Measurements from ENCODE around the gene CXorf58. TPM values are rescaled to one million over a fixed set of nuclear protein-coding genes. Genes with fewer than 3 reads are reported as not detected.

CXorf58 gene
- polyA plus RNA-seq, 1 donor = 0.13 TPM

- DNase-seq = peak in 1 of 2 donors; percentile 45
- Histone ChIP-seq H3K9me3 (ENCODE audit: control insufficient read depth, low read depth, low read length) (no peaks in the 10 kb centered on the region), H3K27ac (ENCODE audit: low read length) (peak overlapping the region; percentile 72), H3K27me3 (ENCODE audit: control insufficient read depth, insufficient read depth, low read length) (no peaks in the 10 kb centered on the region), H3K4me3 (ENCODE audit: low read length) (no peak overlapping the region), H3K4me1 (ENCODE audit: control insufficient read depth, insufficient read depth, low read length) (peaks cover 24% of the 10 kb centered on the region), H3K36me3 (ENCODE audit: control insufficient read depth, insufficient read depth, low read length) (no peaks in the 10 kb centered on the region)
- WGBS (ENCODE audit: insufficient coverage, low lambda C conversion rate) = no CpG with 5 or more reads among the region's 12 CpGs
These were observed 7.5 kb upstream of the CXorf58 start for GRCh38 chrX:23900220-23900797.

GRCh38 chrX:23901060-23901459, 6.7 kb upstream of the CXorf58 start:
- Histone ChIP-seq H3K9me3 (ENCODE audit: control insufficient read depth, low read depth, low read length) (no peaks in the 10 kb centered on the region), H3K36me3 (ENCODE audit: control insufficient read depth, insufficient read depth, low read length) (no peaks in the 10 kb centered on the region), H3K4me3 (ENCODE audit: low read length) (no peak overlapping the region), H3K4me1 (ENCODE audit: control insufficient read depth, insufficient read depth, low read length) (peaks cover 26% of the 10 kb centered on the region), H3K27ac (ENCODE audit: low read length) (peak overlapping the region; percentile 79), H3K27me3 (ENCODE audit: control insufficient read depth, insufficient read depth, low read length) (no peaks in the 10 kb centered on the region)
- WGBS (ENCODE audit: insufficient coverage, low lambda C conversion rate) = no CpG with 5 or more reads among the region's 3 CpGs
- peak in 1 of 2 donors; percentile 51 for DNase-seq

- H3K27me3 ChIP-seq (ENCODE audit: control insufficient read depth, insufficient read depth, low read length) = no peaks in the 10 kb centered on the region
- H3K27ac ChIP-seq (ENCODE audit: low read length) = peak overlapping the region; percentile 79
- no peaks in the 10 kb centered on the region for H3K36me3 ChIP-seq (ENCODE audit: control insufficient read depth, insufficient read depth, low read length)
- H3K9me3 ChIP-seq (ENCODE audit: control insufficient read depth, low read depth, low read length) = no peaks in the 10 kb centered on the region
- WGBS (ENCODE audit: insufficient coverage, low lambda C conversion rate) = no CpG with 5 or more reads among the region's 1 CpG
- DNase-seq = peak; percentile 58 to 74
- H3K4me1 ChIP-seq (ENCODE audit: control insufficient read depth, insufficient read depth, low read length) = peaks cover 32% of the 10 kb centered on the region
- peak overlapping the region; percentile 11 for H3K4me3 ChIP-seq (ENCODE audit: low read length)
These were observed 6.0 kb upstream of the CXorf58 start for GRCh38 chrX:23901805-23902204.

DNA sequence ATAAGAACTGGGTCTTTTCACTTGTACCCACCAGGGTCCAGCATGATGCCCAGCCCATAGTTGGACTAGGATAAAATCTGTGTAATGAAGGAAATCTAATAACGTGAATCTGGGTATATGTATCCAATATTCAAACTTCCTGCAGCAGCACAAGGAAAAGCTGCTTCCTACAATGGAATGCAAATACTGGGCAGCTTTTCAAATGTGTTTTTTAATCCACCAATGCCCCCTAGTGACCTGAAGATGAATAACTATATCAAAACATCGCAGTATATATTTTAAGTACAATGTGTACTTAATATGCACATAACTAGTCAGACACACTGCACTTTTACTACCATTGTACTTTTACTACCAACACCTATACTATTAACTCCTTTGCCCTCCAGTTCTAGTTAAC, 5.4 kb upstream of the CXorf58 start:
- peak in 1 of 2 donors; percentile 56 for DNase-seq
- 0% methylated on average over 2 of the region's 2 CpGs for WGBS (ENCODE audit: insufficient coverage, low lambda C conversion rate)
- Histone ChIP-seq H3K4me3 (ENCODE audit: low read length) (peak overlapping the region; percentile 11), H3K36me3 (ENCODE audit: control insufficient read depth, insufficient read depth, low read length) (no peaks in the 10 kb centered on the region), H3K4me1 (ENCODE audit: control insufficient read depth, insufficient read depth, low read length) (peaks cover 32% of the 10 kb centered on the region), H3K27ac (ENCODE audit: low read length) (peak overlapping the region; percentile 79), H3K27me3 (ENCODE audit: control insufficient read depth, insufficient read depth, low read length) (no peaks in the 10 kb centered on the region), H3K9me3 (ENCODE audit: control insufficient read depth, low read depth, low read length) (no peaks in the 10 kb centered on the region)

GRCh38 chrX:23904096-23904495, 3.7 kb upstream of the CXorf58 start:
- DNase-seq = no peak
- H3K27me3 ChIP-seq (ENCODE audit: control insufficient read depth, insufficient read depth, low read length) = no peaks in the 10 kb centered on the region
- H3K36me3 ChIP-seq (ENCODE audit: control insufficient read depth, insufficient read depth, low read length) = no peaks in the 10 kb centered on the region
- no CpG with 5 or more reads among the region's 2 CpGs for WGBS (ENCODE audit: insufficient coverage, low lambda C conversion rate)
- peaks cover 26% of the 10 kb centered on the region for H3K4me1 ChIP-seq (ENCODE audit: control insufficient read depth, insufficient read depth, low read length)
- H3K27ac ChIP-seq (ENCODE audit: low read length) = no peak overlapping the region
- no peaks in the 10 kb centered on the region for H3K9me3 ChIP-seq (ENCODE audit: control insufficient read depth, low read depth, low read length)
- H3K4me3 ChIP-seq (ENCODE audit: low read length) = no peak overlapping the region

GRCh38 chrX:23907111-23907497, 702 bp upstream of the CXorf58 start:
- no CpG with 5 or more reads among the region's 12 CpGs for WGBS (ENCODE audit: insufficient coverage, low lambda C conversion rate)
- no peak for DNase-seq
- Histone ChIP-seq H3K36me3 (ENCODE audit: control insufficient read depth, insufficient read depth, low read length) (no peaks in the 10 kb centered on the region), H3K27ac (ENCODE audit: low read length) (peak overlapping the region; percentile 95), H3K4me3 (ENCODE audit: low read length) (peak overlapping the region; percentile 51), H3K27me3 (ENCODE audit: control insufficient read depth, insufficient read depth, low read length) (no peaks in the 10 kb centered on the region), H3K4me1 (ENCODE audit: control insufficient read depth, insufficient read depth, low read length) (peaks cover 13% of the 10 kb centered on the region), H3K9me3 (ENCODE audit: control insufficient read depth, low read depth, low read length) (no peaks in the 10 kb centered on the region)

DNA sequence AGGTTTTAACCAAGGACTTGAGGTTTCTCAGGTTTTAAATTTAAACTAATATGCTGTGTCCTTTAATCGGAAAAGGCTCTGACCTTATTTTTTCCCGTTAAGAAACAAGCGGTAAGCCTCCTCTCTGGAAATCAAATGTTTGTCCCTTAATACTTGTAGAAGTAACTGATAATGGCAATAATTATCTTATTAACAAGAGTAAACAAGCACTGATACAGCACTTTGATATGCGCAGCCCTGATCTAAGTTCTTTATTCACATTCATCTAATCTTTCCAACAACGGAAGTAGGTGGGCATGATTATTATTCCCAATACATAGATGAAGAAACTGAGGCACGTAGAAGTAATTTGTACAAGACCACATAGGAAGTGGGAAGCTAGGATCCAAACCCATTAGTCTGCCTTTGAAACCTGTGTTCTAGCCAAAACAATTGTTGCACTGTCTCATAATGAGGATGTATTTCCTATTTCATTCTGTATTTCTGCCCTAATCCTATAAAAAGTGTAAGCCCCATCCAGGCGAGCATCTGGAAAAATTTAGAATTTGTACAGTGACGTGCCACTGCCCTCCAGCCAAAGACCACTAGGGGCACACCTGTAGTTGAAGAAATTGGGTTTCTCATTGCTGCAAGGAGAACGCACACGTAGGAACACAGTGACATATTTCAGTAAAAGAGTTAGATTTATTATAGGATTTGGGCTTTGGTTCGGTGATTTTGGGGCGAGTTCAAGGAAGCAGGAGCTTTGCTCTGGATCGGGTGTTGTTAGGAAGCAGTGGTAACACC, 606 bp downstream of the CXorf58 start:
- H3K4me3 ChIP-seq (ENCODE audit: low read length) = peak overlapping the region; percentile 51
- no peaks in the 10 kb centered on the region for H3K36me3 ChIP-seq (ENCODE audit: control insufficient read depth, insufficient read depth, low read length)
- no peak for DNase-seq
- no peaks in the 10 kb centered on the region for H3K27me3 ChIP-seq (ENCODE audit: control insufficient read depth, insufficient read depth, low read length)
- no peaks in the 10 kb centered on the region for H3K9me3 ChIP-seq (ENCODE audit: control insufficient read depth, low read depth, low read length)
- no CpG with 5 or more reads among the region's 13 CpGs for WGBS (ENCODE audit: insufficient coverage, low lambda C conversion rate)
- peak overlapping the region; percentile 95 for H3K27ac ChIP-seq (ENCODE audit: low read length)
- H3K4me1 ChIP-seq (ENCODE audit: control insufficient read depth, insufficient read depth, low read length) = peaks cover 11% of the 10 kb centered on the region

GRCh38 chrX:23911126-23911835, 3.5 kb downstream of the CXorf58 start:
- H3K27me3 ChIP-seq (ENCODE audit: control insufficient read depth, insufficient read depth, low read length) = no peaks in the 10 kb centered on the region
- no CpG with 5 or more reads among the region's 5 CpGs for WGBS (ENCODE audit: insufficient coverage, low lambda C conversion rate)
- H3K4me1 ChIP-seq (ENCODE audit: control insufficient read depth, insufficient read depth, low read length) = peaks cover 7% of the 10 kb centered on the region
- H3K9me3 ChIP-seq (ENCODE audit: control insufficient read depth, low read depth, low read length) = no peaks in the 10 kb centered on the region
- H3K27ac ChIP-seq (ENCODE audit: low read length) = no peak overlapping the region
- no peaks in the 10 kb centered on the region for H3K36me3 ChIP-seq (ENCODE audit: control insufficient read depth, insufficient read depth, low read length)
- H3K4me3 ChIP-seq (ENCODE audit: low read length) = no peak overlapping the region
- DNase-seq = no peak

- no CpG with 5 or more reads among the region's 1 CpG for WGBS (ENCODE audit: insufficient coverage, low lambda C conversion rate)
- Histone ChIP-seq H3K27me3 (ENCODE audit: control insufficient read depth, insufficient read depth, low read length) (no peaks in the 10 kb centered on the region), H3K36me3 (ENCODE audit: control insufficient read depth, insufficient read depth, low read length) (no peaks in the 10 kb centered on the region), H3K4me1 (ENCODE audit: control insufficient read depth, insufficient read depth, low read length) (no peaks in the 10 kb centered on the region), H3K4me3 (ENCODE audit: low read length) (no peak overlapping the region), H3K9me3 (ENCODE audit: control insufficient read depth, low read depth, low read length) (no peaks in the 10 kb centered on the region), H3K27ac (ENCODE audit: low read length) (no peak overlapping the region)
- no peak for DNase-seq
These were observed 11.3 kb downstream of the CXorf58 start for GRCh38 chrX:23919148-23919547.

DNA sequence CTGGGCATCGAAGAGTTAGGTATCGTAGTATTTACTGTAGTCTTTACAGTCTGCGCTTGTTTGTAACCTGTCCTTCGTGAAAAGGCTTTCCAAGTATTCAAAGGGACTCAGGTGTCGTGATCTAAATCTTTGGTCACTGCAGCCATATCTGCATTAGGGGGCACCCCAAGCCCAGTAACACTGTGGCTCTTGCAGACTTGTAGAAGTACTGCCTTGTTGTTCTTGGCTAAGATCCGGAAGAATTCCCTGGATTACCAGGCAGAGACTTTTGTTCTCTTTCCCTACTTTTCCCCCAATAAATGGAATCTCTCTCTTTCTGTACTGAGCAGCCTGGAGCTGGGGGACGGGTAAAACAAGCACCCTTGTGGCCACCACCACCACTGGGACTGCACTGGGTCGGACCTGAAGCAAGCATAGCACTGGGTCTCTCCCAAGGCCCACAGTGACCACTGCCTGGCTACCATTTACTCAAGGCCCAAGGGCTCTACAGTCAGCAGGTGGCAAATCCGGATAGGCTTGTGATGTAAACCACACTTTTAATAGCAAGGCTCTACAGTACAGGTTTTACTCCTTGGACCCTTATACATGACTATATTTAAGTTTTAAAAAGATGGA, 12.0 kb downstream of the CXorf58 start:
- Histone ChIP-seq H3K36me3 (ENCODE audit: control insufficient read depth, insufficient read depth, low read length) (no peaks in the 10 kb centered on the region), H3K9me3 (ENCODE audit: control insufficient read depth, low read depth, low read length) (no peaks in the 10 kb centered on the region), H3K4me3 (ENCODE audit: low read length) (no peak overlapping the region), H3K4me1 (ENCODE audit: control insufficient read depth, insufficient read depth, low read length) (no peaks in the 10 kb centered on the region), H3K27me3 (ENCODE audit: control insufficient read depth, insufficient read depth, low read length) (no peaks in the 10 kb centered on the region), H3K27ac (ENCODE audit: low read length) (no peak overlapping the region)
- DNase-seq = no peak
- WGBS (ENCODE audit: insufficient coverage, low lambda C conversion rate) = no CpG with 5 or more reads among the region's 9 CpGs
